GM12865 (cell line): ENCODE measurements around the gene CNOT10.

Experiments
- DNase-seq: peaks from one replicate; pipeline ENCODE4 v3.0.0; 2010; ENCODE audit warnings: low read depth
- H3K4me3 ChIP-seq: 2 replicates; pipeline ENCODE4 v1.5.1; 2011; ENCODE audit warnings: mild to moderate bottlenecking, low read depth, low read length, control low read depth
- TF ChIP-seq, protein P1 (sequence below): IDR thresholded peaks from 2 replicates; pipeline ENCODE4 v1.5.1; 2011; ENCODE audit warnings: low read length, control low read depth, low read depth, inconsistent platforms; ENCODE audit not compliant: insufficient read depth; ENCODE audit errors: missing control alignments

Gene CNOT10

DNA sequence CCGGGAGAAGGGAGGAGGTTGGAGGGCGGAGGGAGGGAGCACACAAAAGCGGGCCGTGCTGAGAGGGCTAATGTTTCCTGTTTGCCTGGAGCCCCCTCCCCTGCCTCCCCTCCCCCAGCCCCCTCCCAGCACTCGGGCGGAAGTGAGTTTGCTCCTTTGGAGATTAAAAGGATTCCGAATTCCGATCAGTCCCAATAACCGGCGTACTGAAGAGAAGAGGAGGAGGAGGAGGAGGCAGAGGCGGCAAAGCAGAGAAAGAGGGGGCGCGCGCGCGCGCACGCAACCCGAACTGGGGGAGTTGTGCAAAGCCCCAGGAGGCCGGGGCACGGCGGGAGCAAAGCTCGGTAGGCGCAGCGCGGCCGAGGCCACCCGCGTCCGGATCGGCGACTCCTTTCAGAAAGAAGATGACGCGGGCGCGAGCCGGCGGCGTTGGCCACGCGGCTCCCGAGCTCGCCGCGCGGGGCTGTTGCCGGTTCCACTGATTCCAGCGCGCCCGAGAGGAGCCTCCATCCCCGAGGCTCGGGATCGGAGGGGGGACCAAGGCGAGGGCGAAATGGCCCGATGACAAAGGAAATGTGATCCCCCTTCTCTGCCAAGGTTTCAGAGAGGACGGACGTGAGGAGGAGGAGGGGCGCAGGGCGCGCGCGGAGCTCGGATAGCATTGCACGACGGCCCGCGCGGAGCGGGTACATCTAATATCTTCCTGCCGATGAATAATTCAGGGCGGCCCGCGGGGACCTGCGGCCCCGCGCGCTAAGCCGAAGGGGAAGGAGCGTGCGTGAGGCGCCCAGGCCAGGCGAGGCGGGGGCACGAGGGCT is 131.7 kb downstream of the CNOT10 start:
- DNase-seq: no peak
- peak overlapping the region; percentile 17; the same call in 1 of the 2 replicates for H3K4me3 ChIP-seq
- TF ChIP-seq, protein P1, sequence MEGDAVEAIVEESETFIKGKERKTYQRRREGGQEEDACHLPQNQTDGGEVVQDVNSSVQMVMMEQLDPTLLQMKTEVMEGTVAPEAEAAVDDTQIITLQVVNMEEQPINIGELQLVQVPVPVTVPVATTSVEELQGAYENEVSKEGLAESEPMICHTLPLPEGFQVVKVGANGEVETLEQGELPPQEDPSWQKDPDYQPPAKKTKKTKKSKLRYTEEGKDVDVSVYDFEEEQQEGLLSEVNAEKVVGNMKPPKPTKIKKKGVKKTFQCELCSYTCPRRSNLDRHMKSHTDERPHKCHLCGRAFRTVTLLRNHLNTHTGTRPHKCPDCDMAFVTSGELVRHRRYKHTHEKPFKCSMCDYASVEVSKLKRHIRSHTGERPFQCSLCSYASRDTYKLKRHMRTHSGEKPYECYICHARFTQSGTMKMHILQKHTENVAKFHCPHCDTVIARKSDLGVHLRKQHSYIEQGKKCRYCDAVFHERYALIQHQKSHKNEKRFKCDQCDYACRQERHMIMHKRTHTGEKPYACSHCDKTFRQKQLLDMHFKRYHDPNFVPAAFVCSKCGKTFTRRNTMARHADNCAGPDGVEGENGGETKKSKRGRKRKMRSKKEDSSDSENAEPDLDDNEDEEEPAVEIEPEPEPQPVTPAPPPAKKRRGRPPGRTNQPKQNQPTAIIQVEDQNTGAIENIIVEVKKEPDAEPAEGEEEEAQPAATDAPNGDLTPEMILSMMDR: no peak

DNA sequence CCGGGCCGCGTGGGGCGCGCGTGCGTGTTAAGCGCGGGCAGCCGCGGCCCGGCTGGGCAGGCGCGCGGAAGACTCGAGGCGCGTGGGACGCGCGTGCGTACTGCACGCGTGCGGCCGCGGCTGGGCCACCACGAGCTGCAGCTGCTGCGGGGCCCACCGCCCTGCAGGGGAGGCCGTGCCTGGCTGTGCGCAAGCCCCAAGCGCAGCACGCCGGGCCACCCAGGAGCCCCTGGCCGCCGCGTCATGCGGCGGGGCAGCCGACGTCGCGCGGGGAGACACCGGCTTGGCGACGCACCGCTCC is 132.2 kb downstream of the CNOT10 start:
- H3K4me3 ChIP-seq: no peak overlapping the region
- no peak for DNase-seq
- TF ChIP-seq, protein P1: no peak

DNA sequence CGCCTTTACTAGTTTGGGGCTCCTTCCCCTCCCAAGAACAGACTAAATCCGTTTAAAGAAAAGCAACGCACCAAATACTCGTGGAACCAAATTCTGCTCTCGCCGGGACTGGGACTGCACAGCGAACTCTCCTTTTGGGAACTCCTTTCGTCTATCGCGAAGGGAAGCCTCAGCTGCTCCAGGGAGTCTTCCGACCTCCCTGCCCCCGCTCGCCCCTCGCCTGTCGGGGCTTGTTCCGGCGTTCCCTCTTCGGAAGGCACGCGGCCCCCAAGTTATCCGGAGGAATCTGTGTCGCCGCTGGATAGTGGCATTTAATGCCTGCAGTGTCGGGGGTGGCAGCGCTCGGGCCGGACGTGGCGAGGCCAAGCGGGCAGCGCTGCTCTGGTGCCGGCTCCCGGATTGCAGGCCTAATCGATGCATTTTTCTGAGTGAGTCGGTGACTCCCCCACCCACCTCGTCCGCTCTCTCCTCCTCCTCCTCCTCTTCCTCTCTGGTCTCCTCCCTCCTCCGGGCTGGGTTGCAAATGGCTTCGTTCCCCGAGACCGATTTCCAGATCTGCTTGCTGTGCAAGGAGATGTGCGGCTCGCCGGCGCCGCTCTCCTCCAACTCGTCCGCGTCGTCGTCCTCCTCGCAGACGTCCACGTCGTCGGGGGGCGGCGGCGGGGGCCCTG is 132.7 kb downstream of the CNOT10 start, which contains the start of gene TRIM71:
Gene TRIM71 (plus strand): TSS at position 440 of the 671 bp plus-strand sequence. CDS start 84 bp downstream, at position 524.
- TF ChIP-seq, protein P1: no peak
- no peak for DNase-seq
- H3K4me3 ChIP-seq: peak within 1 kb of the TSS; percentile 17; the same call in 1 of the 2 replicates

DNA sequence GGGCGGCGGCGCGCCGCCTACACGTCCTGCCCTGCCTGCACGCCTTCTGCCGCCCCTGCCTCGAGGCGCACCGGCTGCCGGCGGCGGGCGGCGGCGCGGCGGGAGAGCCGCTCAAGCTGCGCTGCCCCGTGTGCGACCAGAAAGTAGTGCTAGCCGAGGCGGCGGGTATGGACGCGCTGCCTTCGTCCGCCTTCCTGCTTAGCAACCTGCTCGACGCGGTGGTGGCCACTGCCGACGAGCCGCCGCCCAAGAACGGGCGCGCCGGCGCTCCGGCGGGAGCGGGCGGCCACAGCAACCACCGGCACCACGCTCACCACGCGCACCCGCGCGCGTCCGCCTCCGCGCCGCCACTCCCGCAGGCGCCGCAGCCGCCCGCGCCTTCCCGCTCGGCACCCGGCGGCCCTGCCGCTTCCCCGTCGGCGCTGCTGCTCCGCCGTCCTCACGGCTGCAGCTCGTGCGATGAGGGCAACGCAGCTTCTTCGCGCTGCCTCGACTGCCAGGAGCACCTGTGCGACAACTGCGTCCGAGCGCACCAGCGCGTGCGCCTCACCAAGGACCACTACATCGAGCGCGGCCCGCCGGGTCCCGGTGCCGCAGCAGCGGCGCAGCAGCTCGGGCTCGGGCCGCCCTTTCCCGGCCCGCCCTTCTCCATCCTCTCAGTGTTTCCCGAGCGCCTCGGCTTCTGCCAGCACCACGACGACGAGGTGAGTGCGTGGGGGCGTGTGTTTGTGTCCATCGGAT is 133.4 kb downstream of the CNOT10 start:
- TF ChIP-seq, protein P1: no peak
- no peak overlapping the region for H3K4me3 ChIP-seq
- no peak for DNase-seq

DNA sequence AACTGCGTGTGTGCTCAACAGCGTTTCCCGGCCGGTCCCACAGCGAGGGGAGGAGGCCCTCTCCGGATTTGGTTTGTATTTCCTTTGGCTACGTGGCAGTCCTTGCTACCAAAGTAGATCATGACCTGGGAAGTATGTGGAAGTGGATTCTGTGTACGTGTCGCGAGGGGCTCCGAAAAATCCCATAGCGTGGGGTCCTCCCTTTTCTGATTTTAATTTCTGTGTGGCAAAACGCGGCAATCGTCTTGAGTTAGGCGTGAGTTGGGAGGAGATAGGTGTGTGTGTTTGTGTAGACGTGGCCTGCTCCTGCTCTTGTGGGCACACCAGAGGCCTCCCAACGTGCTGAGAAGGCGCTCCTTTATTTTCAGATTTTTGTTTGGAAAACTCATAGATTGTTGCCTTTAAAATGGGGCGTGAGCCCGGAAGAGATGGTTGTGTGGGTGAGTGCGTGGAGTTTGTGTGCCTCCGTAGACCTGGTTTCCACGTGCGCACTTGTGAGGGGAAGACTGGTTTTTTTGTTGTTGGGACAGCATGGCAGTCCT is 134.1 kb downstream of the CNOT10 start:
- no peak for DNase-seq
- TF ChIP-seq, protein P1: no peak
- no peak overlapping the region for H3K4me3 ChIP-seq

- no peak for DNase-seq
- no peak overlapping the region for H3K4me3 ChIP-seq
- TF ChIP-seq, protein P1: no peak
Observed at GRCh38 chr3:32819551-32820348, 134.8 kb downstream of the CNOT10 start.
